GM19463 (cell line): Measurements from ENCODE around the gene FNDC3A.
A peak's percentile ranks its signal among the peaks of the same experiment; 100 is the strongest.

Source experiments
- ATAC-seq: cut with Tn5 transposase; IDR thresholded peaks from one replicate; pipeline ENCODE4 v1.9.1; 2021; ENCODE audit warnings: mild to moderate bottlenecking, moderate library complexity; ENCODE audit not compliant: unreplicated experiment

The FNDC3A gene

DNA sequence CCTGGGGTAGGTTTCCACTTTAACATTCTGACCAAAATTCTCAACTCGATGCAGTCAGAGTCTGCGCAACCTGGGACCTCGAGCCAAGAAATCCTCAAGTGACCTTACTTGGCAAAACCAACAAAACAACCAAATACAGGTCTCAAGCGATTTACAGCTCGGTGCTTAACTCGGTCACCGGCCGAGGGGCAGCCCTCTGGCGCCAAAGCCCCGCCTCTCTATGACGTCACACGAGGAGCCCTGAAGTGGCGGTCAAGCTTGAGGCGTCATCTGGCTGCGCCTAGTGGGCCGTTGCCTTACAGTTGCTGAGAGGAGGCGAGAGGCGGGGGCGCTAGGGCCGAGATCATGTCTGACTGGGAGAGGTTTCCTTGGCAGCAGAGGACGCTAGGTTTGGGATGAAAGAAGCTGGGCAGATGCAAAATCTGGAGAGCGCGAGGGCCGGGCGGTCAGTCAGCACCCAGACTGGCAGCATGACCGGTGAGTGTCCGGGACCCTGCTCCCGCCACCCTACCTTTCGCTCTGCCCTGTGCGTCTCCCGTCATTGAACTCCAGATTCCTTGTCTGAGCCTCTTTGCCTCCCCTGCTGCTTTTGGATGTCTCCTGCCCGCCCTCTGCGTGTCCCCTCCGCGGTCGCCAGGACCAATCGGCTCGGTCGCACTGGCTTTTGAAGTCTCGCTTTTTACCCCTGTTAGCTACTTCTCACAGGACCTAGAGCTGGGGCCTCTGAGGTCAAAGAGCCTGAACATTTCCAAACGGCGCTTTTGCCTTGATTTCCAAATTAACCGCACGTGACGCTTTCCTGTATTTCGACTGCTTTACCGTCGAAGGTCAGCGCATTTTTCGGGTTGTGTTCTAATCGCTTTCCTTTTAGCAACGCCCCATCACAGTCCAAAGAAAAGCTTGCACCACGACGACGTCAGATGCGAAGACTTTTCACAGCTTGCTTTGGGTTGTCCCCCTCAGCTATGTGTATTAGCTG, 272.2 kb downstream of the FNDC3A start, which contains the start of gene CDADC1:
CDADC1 (plus strand) TSS at position 283 of the 979 bp plus-strand sequence; CDS start at position 396, 113 bp downstream.
- ATAC-seq, result peak; percentile 99

DNA sequence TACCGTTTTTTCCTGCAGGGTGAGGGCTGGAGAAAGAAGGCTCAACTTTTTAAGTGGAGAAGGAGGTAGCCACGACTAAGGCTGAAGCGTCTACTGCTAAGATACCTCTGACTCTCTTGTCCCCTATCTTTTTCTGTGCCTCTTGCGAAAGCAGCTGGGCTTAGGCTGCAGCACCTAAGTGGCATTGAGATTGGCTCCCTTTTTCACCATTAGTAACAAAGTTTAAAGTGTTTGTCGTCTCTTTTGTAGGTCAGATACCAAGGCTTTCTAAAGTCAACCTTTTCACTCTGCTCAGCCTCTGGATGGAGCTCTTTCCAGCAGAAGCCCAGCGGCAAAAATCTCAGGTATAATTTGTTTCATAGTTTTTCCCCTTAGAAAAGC, 272.9 kb downstream of the FNDC3A start:
- no peak for ATAC-seq

DNA sequence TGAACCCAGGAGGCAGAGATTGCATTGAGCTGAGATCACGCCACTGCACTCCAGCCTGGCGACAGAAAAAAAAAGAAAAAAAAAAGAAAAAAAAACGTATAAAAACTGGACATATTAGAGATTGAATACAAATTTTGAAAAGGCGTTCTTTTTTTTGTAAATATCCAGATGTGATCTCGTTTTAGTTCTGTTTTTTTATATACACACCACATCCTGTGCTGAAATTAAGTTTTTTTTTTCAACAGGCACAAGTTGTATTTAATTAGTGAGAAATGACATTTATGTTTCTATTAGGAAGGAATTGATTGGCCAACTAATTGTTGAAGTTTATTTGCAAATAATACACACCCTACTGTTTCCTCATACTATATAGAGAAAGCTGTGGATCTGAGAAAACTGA, 275.6 kb downstream of the FNDC3A start:
- ATAC-seq, result no peak

DNA sequence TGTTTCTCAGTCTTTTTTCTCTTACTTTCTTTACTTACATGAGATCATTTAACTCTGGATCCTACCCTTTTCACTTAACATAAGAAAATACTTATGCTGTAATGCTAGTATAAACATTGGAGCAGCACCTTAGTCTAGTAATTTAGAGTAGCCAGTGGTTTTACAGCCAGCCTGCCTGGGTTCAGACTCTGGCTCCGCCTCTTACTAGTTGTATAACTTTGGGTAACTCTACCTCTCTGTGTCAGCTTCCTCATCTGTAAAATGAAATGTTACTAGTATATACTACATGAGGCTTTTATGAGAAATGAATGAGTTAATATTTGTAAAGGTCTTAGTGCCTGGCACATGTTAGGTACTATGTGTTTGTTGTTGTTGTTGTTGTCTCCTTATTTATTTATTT, 277.6 kb downstream of the FNDC3A start:
- no peak for ATAC-seq

DNA sequence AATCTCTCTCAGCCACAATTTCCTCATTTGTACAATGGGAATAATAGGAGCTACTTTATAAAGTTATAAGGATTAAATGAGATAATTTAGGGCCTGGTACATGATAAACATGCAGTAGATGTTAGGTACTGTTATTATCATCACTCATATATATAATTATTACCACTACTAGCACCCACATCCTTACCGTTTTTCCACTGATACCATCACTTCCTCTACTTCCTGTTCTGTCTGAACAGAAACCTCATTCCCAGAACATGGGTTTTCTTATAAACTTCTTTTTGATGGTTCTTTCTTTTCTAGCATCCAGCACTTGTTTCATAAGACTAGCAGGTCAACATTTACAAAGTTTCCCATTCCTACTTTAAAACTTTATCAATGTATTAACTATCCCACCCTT, 278.3 kb downstream of the FNDC3A start:
- ATAC-seq, result no peak

DNA sequence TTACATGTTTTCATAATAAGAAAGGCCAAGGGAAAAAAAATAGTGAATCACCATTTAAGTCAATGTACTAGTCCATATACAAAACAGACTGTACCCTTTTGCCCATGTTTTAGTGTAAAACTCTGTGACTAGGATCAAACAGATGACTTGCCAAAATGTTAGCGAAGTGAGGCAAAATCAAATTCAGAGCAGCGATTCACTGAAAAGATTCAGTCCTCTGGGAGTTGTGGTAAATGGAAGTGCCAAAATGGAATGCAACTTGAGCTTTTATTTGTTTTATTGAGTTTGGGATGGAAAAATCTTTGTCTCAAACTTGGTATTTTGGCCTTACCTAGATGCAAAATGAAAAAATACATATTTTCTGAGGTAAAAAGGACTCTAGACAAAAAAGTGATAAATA, 281.1 kb downstream of the FNDC3A start:
- ATAC-seq, result no peak

DNA sequence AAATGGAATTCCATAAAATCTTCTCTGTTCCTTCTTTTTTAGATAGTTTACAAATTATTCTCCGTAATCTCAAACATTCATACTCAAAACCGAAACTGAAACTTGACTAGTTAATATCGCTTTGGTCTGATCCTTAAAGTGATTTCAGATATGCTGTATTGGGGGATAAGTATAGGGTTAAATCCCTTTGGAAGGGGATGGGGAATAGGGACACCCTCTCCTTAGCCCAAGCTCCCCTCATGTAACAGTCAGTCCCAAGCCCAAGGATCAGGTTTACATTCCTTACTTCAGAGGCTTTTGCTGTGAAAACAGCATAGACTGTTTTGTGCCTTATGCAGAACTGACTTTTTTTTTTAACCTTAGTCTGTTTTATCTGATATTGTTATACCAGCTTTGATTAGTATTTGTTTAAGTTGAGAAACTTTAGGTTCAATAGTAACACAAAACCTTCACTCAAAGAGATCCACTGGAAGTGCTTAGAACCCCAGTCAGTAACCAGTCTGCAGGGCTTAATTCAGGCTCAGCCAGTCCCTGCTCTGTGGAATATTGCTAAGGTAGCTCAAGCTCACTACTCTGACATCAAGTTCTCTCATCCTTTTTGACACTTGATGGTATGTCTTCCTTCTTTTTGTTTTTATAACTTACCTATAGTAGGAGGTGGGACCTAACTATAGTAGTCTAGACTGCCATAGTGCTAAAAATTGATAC, 282.5 kb downstream of the FNDC3A start:
- ATAC-seq, result no peak
